Right kidney (tissue), 1 donor: ENCODE results near the gene MANSC4.
"Not testable (repeated sequence)": the region's sequence is repeated elsewhere in the genome, so short reads cannot be mapped to it uniquely, and the experiment has no call there.

ENCODE experiments used
- DNase-seq: peaks from one replicate; pipeline ENCODE4 v3.0.0-alpha.2; 2016

MANSC4 gene

GRCh38 chr12:27751386-27752047, 28.5 kb downstream of the MANSC4 start:
- no peak for DNase-seq

GRCh38 chr12:27747111-27747820, 32.8 kb downstream of the MANSC4 start:
- DNase-seq, result no peak

- not testable (repeated sequence) for DNase-seq
Observed at GRCh38 chr12:27745734-27746133, 34.3 kb downstream of the MANSC4 start.

GRCh38 chr12:27743601-27744000, 36.4 kb downstream of the MANSC4 start:
- no peak for DNase-seq

GRCh38 chr12:27734321-27734720, 45.7 kb downstream of the MANSC4 start:
- not testable (repeated sequence) for DNase-seq

GRCh38 chr12:27733791-27734190, 46.2 kb downstream of the MANSC4 start:
- DNase-seq, result no peak

- no peak for DNase-seq
Observed at GRCh38 chr12:27733052-27733656, 46.9 kb downstream of the MANSC4 start.

GRCh38 chr12:27732281-27732680, 47.8 kb downstream of the MANSC4 start:
- no peak for DNase-seq

GRCh38 chr12:27730097-27730588, 49.9 kb downstream of the MANSC4 start:
- no peak for DNase-seq

GRCh38 chr12:27723212-27723611, 56.8 kb downstream of the MANSC4 start:
- DNase-seq, result no peak
